Peyer's patch (tissue), 4 donors: Measurements from ENCODE around the gene ATF5. TPM values are rescaled to one million over a fixed set of nuclear protein-coding genes. Genes with fewer than 3 reads are reported as not detected.

Experiments
- DNase-seq, 3 donors: peaks; one replicate each; pipeline ENCODE4 v3.0.0-alpha.2; 2017 to 2019
- H3K27ac ChIP-seq, 4 donors: fragments of 200-600 bp; sonication (generic); one replicate each; pipeline ENCODE4 v1.5.1; 2016 to 2019
- H3K27me3 ChIP-seq, 2 donors: fragments of 200-600 bp; sonication (generic); one replicate each; pipeline ENCODE4 v1.5.1; 2019
- H3K36me3 ChIP-seq, 3 donors: fragments of 200-600 bp; sonication (generic); one replicate each; pipeline ENCODE4 v1.5.1; 2016 to 2019
- H3K4me1 ChIP-seq, 4 donors: fragments of 200-600 bp; sonication (generic); one replicate each; pipeline ENCODE4 v1.5.1; 2016 to 2019
- H3K4me3 ChIP-seq, 4 donors: fragments of 200-600 bp; sonication (generic); 1 replicate in 3 of 4; 2 replicates in 1 of 4; pipeline ENCODE4 v1.5.1; 2016 to 2019; ENCODE audit warnings: mild to moderate bottlenecking in 1 of 4
- H3K9me3 ChIP-seq, 4 donors: fragments of 200-600 bp; sonication (generic); one replicate each; pipeline ENCODE4 v1.5.1; 2016 to 2019; ENCODE audit warnings: mild to moderate bottlenecking in 1 of 4
- CTCF ChIP-seq, 6 experiments: fragments of 450-650 bp in 4 of 6; fragments of 200-600 bp in 2 of 6; sonication (generic) in 1 of 6; IDR thresholded peaks; one replicate each; pipeline ENCODE4 v1.5.1; 2017 to 2019; ENCODE audit warnings: antibody characterized with exemption in 6 of 6, mild to moderate bottlenecking in 3 of 6, moderate library complexity in 1 of 6
- POLR2A ChIP-seq, 2 donors: fragments of 450-650 bp; IDR thresholded peaks; one replicate each; pipeline ENCODE4 v1.5.1; 2017; ENCODE audit warnings: antibody characterized with exemption in 2 of 2, mild to moderate bottlenecking in 2 of 2, moderate library complexity in 2 of 2
- total RNA-seq, 4 donors: library from RNA; depleted of rRNA; stranded (reverse); fragments of >200 nt; gene quantifications; one replicate each; pipeline ENCODE4 v1.1.0, GENCODE V29; 2016

ATF5 gene
- total RNA-seq, 4 donors from 2014 or later: 3.3 to 21.4 (median 18.2) TPM

- no peaks in the 10 kb centered on the region for H3K27me3 ChIP-seq
- H3K27ac ChIP-seq: no peak overlapping the region
- TF ChIP-seq CTCF (IDR thresholded peaks at IDR 0.05) (no peak), POLR2A (IDR thresholded peaks at IDR 0.05) (no peak)
- no peak overlapping the region for H3K4me3 ChIP-seq
- no peaks in the 10 kb centered on the region for H3K9me3 ChIP-seq
- DNase-seq: no peak
- H3K4me1 ChIP-seq: peaks cover 0 to 8% (median 0%) of the 10 kb centered on the region in 4 donors
- H3K36me3 ChIP-seq: no peaks in the 10 kb centered on the region
Measured at GRCh38 chr19:49950956-49951526, 22.0 kb downstream of the ATF5 start.

- H3K4me3 ChIP-seq: no peak overlapping the region
Measured at GRCh38 chr19:49951806-49952478, 22.9 kb downstream of the ATF5 start.

GRCh38 chr19:49952479-49952836, 23.5 kb downstream of the ATF5 start:
- DNase-seq: no peak
- Histone ChIP-seq H3K4me3 (no peak overlapping the region), H3K4me1 (peaks cover 0 to 8% (median 0%) of the 10 kb centered on the region in 4 donors), H3K27me3 (no peaks in the 10 kb centered on the region), H3K9me3 (no peaks in the 10 kb centered on the region), H3K36me3 (no peaks in the 10 kb centered on the region), H3K27ac (no peak overlapping the region)
- TF ChIP-seq POLR2A (IDR thresholded peaks at IDR 0.05) (no peak), CTCF (IDR thresholded peaks at IDR 0.05) (no peak)

More at GRCh38 chr19:49951806-49952478, 22.9 kb downstream of the ATF5 start:
- Histone ChIP-seq H3K9me3 (no peaks in the 10 kb centered on the region), H3K27ac (no peak overlapping the region), H3K4me1 (peaks cover 0 to 8% (median 0%) of the 10 kb centered on the region in 4 donors), H3K27me3 (no peaks in the 10 kb centered on the region), H3K36me3 (no peaks in the 10 kb centered on the region)
- TF ChIP-seq POLR2A (IDR thresholded peaks at IDR 0.05): no peak
- no peak for TF ChIP-seq CTCF (IDR thresholded peaks at IDR 0.05)
- no peak for DNase-seq

- no peak overlapping the region for H3K4me3 ChIP-seq
- peaks cover 0 to 8% (median 0%) of the 10 kb centered on the region in 4 donors for H3K4me1 ChIP-seq
- H3K27me3 ChIP-seq: no peaks in the 10 kb centered on the region
- H3K36me3 ChIP-seq: no peaks in the 10 kb centered on the region
- H3K9me3 ChIP-seq: no peaks in the 10 kb centered on the region
- no peak for DNase-seq
- H3K27ac ChIP-seq: no peak overlapping the region
- TF ChIP-seq CTCF (IDR thresholded peaks at IDR 0.05): no peak
- no peak for TF ChIP-seq POLR2A (IDR thresholded peaks at IDR 0.05)
Measured at GRCh38 chr19:49952906-49953305, 23.9 kb downstream of the ATF5 start.

GRCh38 chr19:49953416-49953815, 24.4 kb downstream of the ATF5 start:
- peaks cover 0 to 8% (median 0%) of the 10 kb centered on the region in 4 donors for H3K4me1 ChIP-seq
- no peak overlapping the region for H3K27ac ChIP-seq
- no peaks in the 10 kb centered on the region for H3K36me3 ChIP-seq
- no peak for TF ChIP-seq CTCF (IDR thresholded peaks at IDR 0.05)
- no peak for TF ChIP-seq POLR2A (IDR thresholded peaks at IDR 0.05)
- DNase-seq: no peak
- H3K4me3 ChIP-seq: no peak overlapping the region
- H3K9me3 ChIP-seq: no peaks in the 10 kb centered on the region
- no peaks in the 10 kb centered on the region for H3K27me3 ChIP-seq
